DMS 273 (cell line): ENCODE data around the gene NAV2.

Experiments
- DNase-seq: peaks from one replicate; lab custom pipeline; 2025; ENCODE audit not compliant: unreplicated experiment; lab: John Stamatoyannopoulos, UW

NAV2 gene

GRCh38 chr11:19712281-19713195 lies at the start of gene NAV2:
NAV2 (plus strand) TSS chr11:19712837; CDS start chr11:19713696, 859 bp downstream.
- peak; percentile 96 for DNase-seq

- DNase-seq = no peak
Observed at GRCh38 chr11:19663206-19663605, 49.4 kb upstream of the NAV2 start.

GRCh38 chr11:19664886-19665548 lies 47.6 kb upstream of the NAV2 start:
- peak; percentile 78 for DNase-seq

- DNase-seq = no peak
Observed at GRCh38 chr11:19666951-19667350, 45.7 kb upstream of the NAV2 start.

- DNase-seq = no peak
Observed at GRCh38 chr11:19669511-19669910, 43.1 kb upstream of the NAV2 start.

- DNase-seq = no peak
Observed at GRCh38 chr11:19670030-19670791, 42.4 kb upstream of the NAV2 start.

GRCh38 chr11:19672586-19673206 lies 39.9 kb upstream of the NAV2 start:
- DNase-seq = no peak

GRCh38 chr11:19673924-19674729 lies 38.5 kb upstream of the NAV2 start:
- peak; percentile 46 for DNase-seq

GRCh38 chr11:19674836-19675235 lies 37.8 kb upstream of the NAV2 start:
- DNase-seq = no peak

- no peak for DNase-seq
Observed at GRCh38 chr11:19675397-19675796, 37.2 kb upstream of the NAV2 start.

- peak; percentile 83 for DNase-seq
Observed at GRCh38 chr11:19676475-19677380, 35.9 kb upstream of the NAV2 start.

- no peak for DNase-seq
Observed at GRCh38 chr11:19677381-19678080, 35.1 kb upstream of the NAV2 start.

- peak; percentile 48 for DNase-seq
Observed at GRCh38 chr11:19679952-19680828, 32.4 kb upstream of the NAV2 start.

- DNase-seq = no peak
Observed at GRCh38 chr11:19680829-19681368, 31.7 kb upstream of the NAV2 start.

GRCh38 chr11:19683141-19683805 lies 29.4 kb upstream of the NAV2 start:
- no peak for DNase-seq

- DNase-seq = no peak
Observed at GRCh38 chr11:19683862-19684491, 28.7 kb upstream of the NAV2 start.
